HCT116 (cell line): ENCODE results near the gene METTL6. TPM values are rescaled to one million over a fixed set of nuclear protein-coding genes. Genes with fewer than 3 reads are reported as not detected.

Source experiments
- ATAC-seq: fragments of 200-7000 bp; cut with Tn5 transposase; 2 replicates; pipeline ENCODE4 v1.9.1; 2020; ENCODE audit warnings: mild to moderate bottlenecking, moderate library complexity
- BruUV-seq: library from RNA; stranded (reverse); fragments of 400-500 nt; replicated peaks from 2 replicates; lab custom pipeline; 2021; lab: Mats Ljungman, UMichigan
- CTCF ChIA-PET: fragments of 300-600 bp; sonication (Branson Sonifier 250); formaldehyde crosslinking; loops from one replicate; lab custom pipeline; 2021; ENCODE audit warnings: antibody characterized with exemption; lab: Charles Lee
- POLR2A ChIA-PET: fragments of 300-600, 350-600 bp; sonication (Branson Sonifier 250); formaldehyde crosslinking; loops from one replicate; lab custom pipeline; 2021; ENCODE audit warnings: antibody characterized with exemption; lab: Charles Lee
- RAD21 ChIA-PET, 2 experiments: fragments of 300-600 bp; sonication (Branson Sonifier 250); formaldehyde crosslinking; loops; one replicate each; lab custom pipeline; 2023; ENCODE audit warnings: low total read pairs in 2 of 2; ENCODE audit not compliant: uncharacterized antibody in 2 of 2, unreplicated experiment in 2 of 2, low non-redundant PET in 1 of 2; lab: Charles Lee
- DNase-seq: peaks from one replicate; pipeline ENCODE4 v3.0.0-alpha.2; 2010; ENCODE audit warnings: low read depth, low spot score
- H2AFZ ChIP-seq: fragments of 200-600 bp; shearing (Covaris generic), sonication (generic); 2 replicates; pipeline ENCODE4 v1.6.1; 2017; ENCODE audit warnings: low read depth, mixed run types, mixed read lengths, antibody characterized with exemption, low read length; ENCODE audit not compliant: poor library complexity, severe bottlenecking
- H3K27ac ChIP-seq: 2 replicates; pipeline ENCODE4 v1.5.1; 2012; ENCODE audit warnings: low read depth, low read length
- H3K27me3 ChIP-seq: fragments of 200-600 bp; sonication (generic); 2 replicates; pipeline ENCODE4 v1.6.1; 2016; ENCODE audit warnings: mixed run types, low read length, mixed read lengths; ENCODE audit not compliant: insufficient read depth
- H3K36me3 ChIP-seq, 2 experiments: fragments of 200-500 bp in 1 of 2; fragments of 200-600 bp in 1 of 2; sonication (Bioruptor generic) in 1 of 2; sonication (generic) in 1 of 2; 2 replicates each; pipeline versions ENCODE4 v1.5.1 to v1.6.1; 2014 to 2016; ENCODE audit warnings: low read length in 2 of 2, inconsistent platforms in 1 of 2, mixed read lengths in 1 of 2, mixed run types in 1 of 2; ENCODE audit not compliant: insufficient read depth in 2 of 2, control insufficient read depth in 1 of 2
- H3K4me1 ChIP-seq, 2 experiments: fragments of 200-600 bp in 1 of 2; sonication (generic) in 1 of 2; 2 replicates each; pipeline versions ENCODE4 v1.5.1 to v1.6.1; 2012 to 2017; ENCODE audit warnings: low read length in 2 of 2, inconsistent platforms in 1 of 2, mild to moderate bottlenecking in 1 of 2, mixed read lengths in 1 of 2, mixed run types in 1 of 2, moderate library complexity in 1 of 2; ENCODE audit not compliant: insufficient read depth in 2 of 2, control insufficient read depth in 1 of 2
- H3K4me2 ChIP-seq: fragments of 200-600 bp; sonication (generic); 2 replicates; pipeline ENCODE4 v1.6.1; 2017; ENCODE audit warnings: mixed run types, low read length, mixed read lengths
- H3K4me3 ChIP-seq, 2 experiments: fragments of 200-600 bp in 1 of 2; sonication (generic) in 1 of 2; replicated peaks in 1 of 2; 2 replicates each; pipeline ENCODE4 v1.5.1; 2011 to 2016; ENCODE audit warnings: low read length in 2 of 2, control low read depth in 1 of 2, low read depth in 1 of 2, mild to moderate bottlenecking in 1 of 2, mixed read lengths in 1 of 2, mixed run types in 1 of 2
- H3K79me2 ChIP-seq: fragments of 200-600 bp; sonication (generic); 2 replicates; pipeline ENCODE4 v1.6.1; 2017; ENCODE audit warnings: mild to moderate bottlenecking, mixed run types, low read length, moderate library complexity, mixed read lengths; ENCODE audit not compliant: insufficient read depth
- H3K9ac ChIP-seq: fragments of 200-600 bp; sonication (generic); 2 replicates; pipeline ENCODE4 v1.6.1; 2016; ENCODE audit warnings: low read length, mixed read lengths
- H3K9me2 ChIP-seq: fragments of 200-600 bp; sonication (generic), shearing (Covaris generic); 2 replicates; pipeline ENCODE4 v1.6.1; 2017; ENCODE audit warnings: mixed run types, mild to moderate bottlenecking, moderate library complexity; ENCODE audit not compliant: insufficient read depth
- H3K9me3 ChIP-seq, 2 experiments: fragments of 200-500 bp in 1 of 2; fragments of 200-600 bp in 1 of 2; sonication (Bioruptor generic) in 1 of 2; sonication (generic) in 1 of 2; 2 replicates each; pipeline ENCODE4 v1.6.1; 2014 to 2017; ENCODE audit warnings: low read length in 2 of 2, mixed read lengths in 2 of 2, inconsistent platforms in 1 of 2, low read depth in 1 of 2, mild to moderate bottlenecking in 1 of 2, mixed run types in 1 of 2, moderate library complexity in 1 of 2; ENCODE audit not compliant: control insufficient read depth in 1 of 2, insufficient read depth in 1 of 2
- H4K20me1 ChIP-seq: fragments of 200-600 bp; sonication (generic), shearing (Covaris generic); 2 replicates; pipeline ENCODE4 v1.6.1; 2017; ENCODE audit warnings: mixed run types, mild to moderate bottlenecking, moderate library complexity; ENCODE audit not compliant: insufficient read depth
- CEBPB ChIP-seq: IDR thresholded peaks from 2 replicates; pipeline ENCODE4 v1.6.1; 2012; ENCODE audit warnings: low read depth
- EGR1 ChIP-seq: IDR thresholded peaks from 2 replicates; pipeline ENCODE4 v1.6.1; 2012; ENCODE audit warnings: low read depth
- ELF1 ChIP-seq: IDR thresholded peaks from 2 replicates; pipeline ENCODE4 v1.6.1; 2012; ENCODE audit warnings: low read depth, borderline replicate concordance
- EZH2phosphoT487 ChIP-seq: fragments of 200-600 bp; IDR thresholded peaks from 2 replicates; pipeline ENCODE4 v1.6.1; 2018; ENCODE audit warnings: antibody characterized with exemption, borderline replicate concordance
- JUND ChIP-seq: IDR thresholded peaks from 2 replicates; pipeline ENCODE4 v1.6.1; 2012
- REST ChIP-seq: IDR thresholded peaks from 2 replicates; pipeline ENCODE4 v1.6.1; 2012; ENCODE audit warnings: low read depth
- YY1 ChIP-seq: IDR thresholded peaks from 2 replicates; pipeline ENCODE4 v1.6.1; 2011; ENCODE audit warnings: low read length, low read depth, moderate library complexity, mild to moderate bottlenecking; ENCODE audit not compliant: insufficient replicate concordance; ENCODE audit errors: extremely low read depth
- intact Hi-C: fragments of 100-400 bp; cut with micrococcal nuclease; formaldehyde crosslinking; loops from 2 replicates; pipeline ENCODE4 v1.10.0; 2022
- total RNA-seq: library from RNA; stranded (reverse); gene quantifications from one replicate; pipeline ENCODE4 v1.2.1, GENCODE V29; 2021; ENCODE audit not compliant: unreplicated experiment
- TF ChIP-seq, protein P1 (sequence below): IDR thresholded peaks from 2 replicates; pipeline ENCODE4 v1.6.1; 2012

Gene METTL6
- total RNA-seq, 1 experiment from 2014 or later: 14.7 TPM

GRCh38 chr3:15467227-15468181 is 40.2 kb upstream of the METTL6 start:
- Histone ChIP-seq H3K9ac (no peak overlapping the region), H3K4me2 (no peak overlapping the region), H3K4me3 (no peak overlapping the region), H3K27me3 (no peaks in the 10 kb centered on the region), H3K79me2 (no peaks in the 10 kb centered on the region), H3K4me1 (peaks cover 0 to 4% of the 10 kb centered on the region in 2 experiments; a peak in 2 of 4 replicates), H4K20me1 (no peaks in the 10 kb centered on the region), H3K9me3 (no peaks in the 10 kb centered on the region), H3K9me2 (no peaks in the 10 kb centered on the region), H3K36me3 (no peaks in the 10 kb centered on the region), H3K27ac (no peak overlapping the region), H2AFZ (no peak overlapping the region)
- POLR2A ChIA-PET: no interaction called here
- TF ChIP-seq EZH2phosphoT487 (no peak), CEBPB (no peak), JUND (no peak), ELF1 (no peak)
- RAD21 ChIA-PET: no interaction called here
- intact Hi-C loops: no loop called here
- no peak for DNase-seq
- CTCF ChIA-PET: no interaction called here
- no TSS peak for BruUV-seq
- no peak for ATAC-seq

DNA sequence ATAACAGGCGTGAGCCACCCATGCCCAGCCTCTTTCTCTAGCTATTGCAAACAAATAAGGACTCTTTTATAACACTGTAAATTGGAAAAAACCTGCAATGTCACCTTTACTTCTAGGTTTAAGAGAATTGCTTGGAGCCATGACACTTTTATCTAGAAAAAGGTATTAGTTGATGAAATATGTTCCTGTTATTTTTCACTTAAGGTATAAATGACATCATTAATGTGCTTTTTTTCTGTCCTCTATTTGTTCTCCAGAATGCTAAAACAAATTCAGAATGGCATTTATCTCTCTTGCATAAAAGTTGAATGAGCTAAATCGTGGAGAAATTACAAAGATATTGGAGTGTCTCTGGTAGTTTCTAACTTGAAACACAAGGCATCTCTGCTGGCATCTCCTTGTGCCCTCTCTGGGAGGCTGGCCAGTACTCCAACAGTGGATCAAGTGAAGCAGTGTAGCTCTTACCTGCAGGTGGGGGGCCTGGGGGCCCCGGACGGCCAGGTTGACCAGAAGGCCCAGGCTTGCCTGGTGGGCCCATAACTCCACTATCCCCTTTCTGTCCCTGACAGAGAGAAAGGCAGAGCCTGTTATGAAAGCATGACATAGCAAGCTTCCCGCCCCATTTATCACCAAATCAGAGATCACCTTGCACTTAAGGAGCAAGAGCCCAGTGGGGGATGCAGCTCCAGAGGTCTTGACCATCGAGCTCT is 38.7 kb upstream of the METTL6 start:
- DNase-seq: no peak
- H3K79me2 ChIP-seq: no peaks in the 10 kb centered on the region
- no peak overlapping the region for H3K9ac ChIP-seq
- no peaks in the 10 kb centered on the region for H3K9me3 ChIP-seq
- TF ChIP-seq CEBPB (no peak), ELF1 (no peak), YY1 (no peak), REST (no peak), EGR1 (no peak)
- TF ChIP-seq, protein P1, sequence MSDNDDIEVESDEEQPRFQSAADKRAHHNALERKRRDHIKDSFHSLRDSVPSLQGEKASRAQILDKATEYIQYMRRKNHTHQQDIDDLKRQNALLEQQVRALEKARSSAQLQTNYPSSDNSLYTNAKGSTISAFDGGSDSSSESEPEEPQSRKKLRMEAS: no peak
- TF ChIP-seq, all 23 proteins: peak for 0
- no peak for ATAC-seq
- intact Hi-C loops: no loop called here
- Histone ChIP-seq H3K4me1 (peaks cover 0 to 7% of the 10 kb centered on the region in 2 experiments; a peak in 2 of 4 replicates), H2AFZ (no peak overlapping the region), H3K27ac (no peak overlapping the region), H3K27me3 (no peaks in the 10 kb centered on the region), H3K4me2 (no peak overlapping the region), H4K20me1 (no peaks in the 10 kb centered on the region), H3K4me3 (no peak overlapping the region), H3K9me2 (no peaks in the 10 kb centered on the region), H3K36me3 (no peaks in the 10 kb centered on the region)
- CTCF ChIA-PET: no interaction called here
- RAD21 ChIA-PET: no interaction called here
- POLR2A ChIA-PET: interaction anchor here (0.6 kb wide), 1 partner anchor 147 kb away, joined by 3 read pairs; no protein-coding TSS in a partner anchor
- BruUV-seq: no TSS peak
